Astrocyte (in vitro differentiated cells and primary cell): ENCODE data around the gene DUSP5.

Source experiments
- EZH2 ChIP-seq: IDR thresholded peaks from 2 replicates; pipeline ENCODE4 v1.6.1; 2012; ENCODE audit warnings: mild to moderate bottlenecking, low read length, inconsistent platforms; ENCODE audit not compliant: insufficient read depth
- TF ChIP-seq, protein P1 (sequence below): IDR thresholded peaks from 2 replicates; pipeline ENCODE4 v1.5.1; 2011; ENCODE audit warnings: low read depth, mild to moderate bottlenecking, inconsistent platforms, low read length, moderate library complexity; ENCODE audit not compliant: insufficient read depth

DNA sequence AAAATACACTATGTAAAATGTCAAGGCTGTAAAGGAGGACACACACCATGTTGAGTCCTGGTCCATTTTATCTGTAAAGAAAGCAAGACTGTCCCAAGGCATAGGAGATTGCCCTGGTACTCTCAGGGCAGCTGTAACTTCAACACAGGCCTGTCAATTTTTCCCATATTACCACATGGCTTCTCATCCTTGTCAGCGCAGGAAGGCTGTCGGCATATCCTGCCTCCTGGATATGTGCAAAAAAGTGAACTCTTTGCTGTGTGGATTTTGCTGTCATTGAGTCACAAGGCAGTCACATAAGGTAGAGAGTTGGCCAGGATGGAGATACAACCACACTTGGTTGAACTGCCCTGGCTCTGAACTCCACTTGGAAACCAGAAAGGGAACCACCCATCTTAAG lies 8.7 kb downstream of the DUSP5 start:
- TF ChIP-seq, protein P1, sequence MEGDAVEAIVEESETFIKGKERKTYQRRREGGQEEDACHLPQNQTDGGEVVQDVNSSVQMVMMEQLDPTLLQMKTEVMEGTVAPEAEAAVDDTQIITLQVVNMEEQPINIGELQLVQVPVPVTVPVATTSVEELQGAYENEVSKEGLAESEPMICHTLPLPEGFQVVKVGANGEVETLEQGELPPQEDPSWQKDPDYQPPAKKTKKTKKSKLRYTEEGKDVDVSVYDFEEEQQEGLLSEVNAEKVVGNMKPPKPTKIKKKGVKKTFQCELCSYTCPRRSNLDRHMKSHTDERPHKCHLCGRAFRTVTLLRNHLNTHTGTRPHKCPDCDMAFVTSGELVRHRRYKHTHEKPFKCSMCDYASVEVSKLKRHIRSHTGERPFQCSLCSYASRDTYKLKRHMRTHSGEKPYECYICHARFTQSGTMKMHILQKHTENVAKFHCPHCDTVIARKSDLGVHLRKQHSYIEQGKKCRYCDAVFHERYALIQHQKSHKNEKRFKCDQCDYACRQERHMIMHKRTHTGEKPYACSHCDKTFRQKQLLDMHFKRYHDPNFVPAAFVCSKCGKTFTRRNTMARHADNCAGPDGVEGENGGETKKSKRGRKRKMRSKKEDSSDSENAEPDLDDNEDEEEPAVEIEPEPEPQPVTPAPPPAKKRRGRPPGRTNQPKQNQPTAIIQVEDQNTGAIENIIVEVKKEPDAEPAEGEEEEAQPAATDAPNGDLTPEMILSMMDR = no peak
- no peak for TF ChIP-seq EZH2
